ENCODE results near the gene SFRP2. TPM values are rescaled to one million over a fixed set of nuclear protein-coding genes. Genes with fewer than 3 reads are reported as not detected.

The SFRP2 gene
- polyA plus RNA-seq, 1 experiment = not detected

- Histone ChIP-seq H3K27ac (ENCODE audit: low read depth, low read length) (no peak overlapping the region), H3K4me3 (ENCODE audit: low read depth, low read length) (no peak overlapping the region), H3K9me3 (ENCODE audit: control insufficient read depth, insufficient read depth, low read length) (peaks cover 6% of the 10 kb centered on the region; the same call in 1 of the 2 replicates), H3K27me3 (ENCODE audit: control insufficient read depth, insufficient read depth, low read length) (no peaks in the 10 kb centered on the region)
- TF ChIP-seq CTCF (IDR thresholded peaks at IDR 0.05; ENCODE audit: low read depth, low read length) = no peak
- ChIA-PET CTCF (no interaction called here), POLR2A (no interaction called here)
- no peak for DNase-seq (ENCODE audit: low read depth, low spot score)
Measured at GRCh38 chr4:153809307-153809706, 20.4 kb upstream of the SFRP2 start.

- TF ChIP-seq CTCF (IDR thresholded peaks at IDR 0.05; ENCODE audit: low read depth, low read length) = no peak
- no peak overlapping the region for H3K27ac ChIP-seq (ENCODE audit: low read depth, low read length)
- DNase-seq (ENCODE audit: low read depth, low spot score) = no peak
- peaks cover 6% of the 10 kb centered on the region; the same call in 1 of the 2 replicates for H3K9me3 ChIP-seq (ENCODE audit: control insufficient read depth, insufficient read depth, low read length)
- ChIA-PET CTCF (no interaction called here), POLR2A (no interaction called here)
- H3K4me3 ChIP-seq (ENCODE audit: low read depth, low read length) = no peak overlapping the region
- H3K27me3 ChIP-seq (ENCODE audit: control insufficient read depth, insufficient read depth, low read length) = no peaks in the 10 kb centered on the region
Measured at GRCh38 chr4:153808175-153808574, 19.3 kb upstream of the SFRP2 start.

GRCh38 chr4:153806073-153806472 lies 17.2 kb upstream of the SFRP2 start:
- no peak overlapping the region for H3K4me3 ChIP-seq (ENCODE audit: low read depth, low read length)
- H3K27ac ChIP-seq (ENCODE audit: low read depth, low read length) = no peak overlapping the region
- POLR2A ChIA-PET = no interaction called here
- CTCF ChIA-PET = no interaction called here
- TF ChIP-seq CTCF (IDR thresholded peaks at IDR 0.05; ENCODE audit: low read depth, low read length) = no peak
- no peaks in the 10 kb centered on the region for H3K27me3 ChIP-seq (ENCODE audit: control insufficient read depth, insufficient read depth, low read length)
- no peak for DNase-seq (ENCODE audit: low read depth, low spot score)
- H3K9me3 ChIP-seq (ENCODE audit: control insufficient read depth, insufficient read depth, low read length) = peaks cover 6% of the 10 kb centered on the region; the same call in 1 of the 2 replicates

GRCh38 chr4:153804722-153805121 lies 15.8 kb upstream of the SFRP2 start:
- H3K4me3 ChIP-seq (ENCODE audit: low read depth, low read length) = no peak overlapping the region
- no peak for DNase-seq (ENCODE audit: low read depth, low spot score)
- no peak for TF ChIP-seq CTCF (IDR thresholded peaks at IDR 0.05; ENCODE audit: low read depth, low read length)
- no peak overlapping the region for H3K27ac ChIP-seq (ENCODE audit: low read depth, low read length)
- CTCF ChIA-PET = no interaction called here
- H3K9me3 ChIP-seq (ENCODE audit: control insufficient read depth, insufficient read depth, low read length) = peaks cover 6% of the 10 kb centered on the region; the same call in 1 of the 2 replicates
- H3K27me3 ChIP-seq (ENCODE audit: control insufficient read depth, insufficient read depth, low read length) = no peaks in the 10 kb centered on the region
- POLR2A ChIA-PET = no interaction called here

GRCh38 chr4:153799694-153800074 lies 10.8 kb upstream of the SFRP2 start:
- H3K27ac ChIP-seq (ENCODE audit: low read depth, low read length) = no peak overlapping the region
- H3K27me3 ChIP-seq (ENCODE audit: control insufficient read depth, insufficient read depth, low read length) = peaks cover 2% of the 10 kb centered on the region
- POLR2A ChIA-PET = no interaction called here
- no peaks in the 10 kb centered on the region for H3K9me3 ChIP-seq (ENCODE audit: control insufficient read depth, insufficient read depth, low read length)
- TF ChIP-seq CTCF (IDR thresholded peaks at IDR 0.05; ENCODE audit: low read depth, low read length) = no peak
- DNase-seq (ENCODE audit: low read depth, low spot score) = no peak
- no peak overlapping the region for H3K4me3 ChIP-seq (ENCODE audit: low read depth, low read length)
- CTCF ChIA-PET = interaction anchor here (0.6 kb wide), 1 partner anchor 61 kb away, joined by 3 read pairs; no protein-coding TSS in a partner anchor

All from AG04450 (cell line).